ENCODE measurements around the gene CSF3. TPM values are rescaled to one million over a fixed set of nuclear protein-coding genes. Genes with fewer than 3 reads are reported as not detected.

CSF3 gene, protein sequence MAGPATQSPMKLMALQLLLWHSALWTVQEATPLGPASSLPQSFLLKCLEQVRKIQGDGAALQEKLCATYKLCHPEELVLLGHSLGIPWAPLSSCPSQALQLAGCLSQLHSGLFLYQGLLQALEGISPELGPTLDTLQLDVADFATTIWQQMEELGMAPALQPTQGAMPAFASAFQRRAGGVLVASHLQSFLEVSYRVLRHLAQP
- polyA plus RNA-seq, result not detected

DNA sequence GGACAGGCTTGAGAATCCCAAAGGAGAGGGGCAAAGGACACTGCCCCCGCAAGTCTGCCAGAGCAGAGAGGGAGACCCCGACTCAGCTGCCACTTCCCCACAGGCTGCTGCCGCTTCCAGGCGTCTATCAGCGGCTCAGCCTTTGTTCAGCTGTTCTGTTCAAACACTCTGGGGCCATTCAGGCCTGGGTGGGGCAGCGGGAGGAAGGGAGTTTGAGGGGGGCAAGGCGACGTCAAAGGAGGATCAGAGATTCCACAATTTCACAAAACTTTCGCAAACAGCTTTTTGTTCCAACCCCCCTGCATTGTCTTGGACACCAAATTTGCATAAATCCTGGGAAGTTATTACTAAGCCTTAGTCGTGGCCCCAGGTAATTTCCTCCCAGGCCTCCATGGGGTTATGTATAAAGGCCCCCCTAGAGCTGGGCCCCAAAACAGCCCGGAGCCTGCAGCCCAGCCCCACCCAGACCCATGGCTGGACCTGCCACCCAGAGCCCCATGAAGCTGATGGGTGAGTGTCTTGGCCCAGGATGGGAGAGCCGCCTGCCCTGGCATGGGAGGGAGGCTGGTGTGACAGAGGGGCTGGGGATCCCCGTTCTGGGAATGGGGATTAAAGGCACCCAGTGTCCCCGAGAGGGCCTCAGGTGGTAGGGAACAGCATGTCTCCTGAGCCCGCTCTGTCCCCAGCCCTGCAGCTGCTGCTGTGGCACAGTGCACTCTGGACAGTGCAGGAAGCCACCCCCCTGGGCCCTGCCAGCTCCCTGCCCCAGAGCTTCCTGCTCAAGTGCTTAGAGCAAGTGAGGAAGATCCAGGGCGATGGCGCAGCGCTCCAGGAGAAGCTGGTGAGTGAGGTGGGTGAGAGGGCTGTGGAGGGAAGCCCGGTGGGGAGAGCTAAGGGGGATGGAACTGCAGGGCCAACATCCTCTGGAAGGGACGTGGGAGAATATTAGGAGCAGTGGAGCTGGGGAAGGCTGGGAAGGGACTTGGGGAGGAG lies at the start of gene CSF3:
TSS of gene CSF3 (plus strand) at position 436 of the 993 bp plus-strand sequence. CDS start at position 471, 35 bp downstream.
- H3K4me3 Mint-ChIP-seq, result no peak within 1 kb of the TSS
- peaks cover 12 to 18% of the 10 kb centered on the region in 2 donors for H3K4me1 Mint-ChIP-seq
- DNase-seq, result no peak
- peaks cover 0 to 3% (median 0%) of the 10 kb centered on the region in 3 donors for H3K27me3 Mint-ChIP-seq (ENCODE audit: low read depth in 3 of 3)
- no peaks in the 10 kb centered on the region for H3K9me3 Mint-ChIP-seq
- peaks cover 0 to 10% (median 4%) of the 10 kb centered on the region in 3 donors for H3K36me3 Mint-ChIP-seq
- peak within 1 kb of the TSS in 1 of 6 donors; percentile 52 for H3K27ac Mint-ChIP-seq

GRCh38 chr17:39966771-39967170 lies 48.5 kb upstream of the CSF3 start:
- peaks cover 0 to 37% of the 10 kb centered on the region in 2 donors for H3K4me1 Mint-ChIP-seq
- peak overlapping the region in 3 of 5 donors; percentile 41 to 78 (median 69) for H3K4me3 Mint-ChIP-seq
- no peaks in the 10 kb centered on the region for H3K9me3 Mint-ChIP-seq
- H3K27ac Mint-ChIP-seq, result peak overlapping the region in 4 of 6 donors; percentile 62 to 90 (median 71)
- no peaks in the 10 kb centered on the region for H3K36me3 Mint-ChIP-seq
- DNase-seq, result peak in 1 of 3 donors; percentile 16
- peaks cover 6 to 14% (median 13%) of the 10 kb centered on the region in 3 donors for H3K27me3 Mint-ChIP-seq (ENCODE audit: low read depth in 3 of 3)

DNA sequence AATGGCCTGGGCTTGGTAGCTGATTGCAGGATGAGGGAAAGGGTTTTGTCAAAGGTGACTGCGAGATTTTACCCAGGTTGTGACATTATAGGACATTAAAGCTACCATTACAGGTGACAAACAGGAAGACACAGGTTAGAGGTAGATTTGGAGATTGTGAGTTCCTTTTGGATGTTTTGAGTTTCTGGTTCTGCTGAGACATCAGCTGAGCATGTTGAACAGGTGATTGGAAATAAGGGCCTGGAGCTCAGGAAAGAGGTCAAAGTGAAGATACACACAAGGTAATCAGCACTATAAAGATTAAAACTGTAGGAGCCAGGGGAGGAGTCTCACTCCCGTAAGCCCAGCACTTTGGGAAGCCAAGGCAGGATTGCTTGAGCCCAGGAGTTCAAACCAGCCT lies 46.5 kb upstream of the CSF3 start:
- no peak for DNase-seq
- no peaks in the 10 kb centered on the region for H3K36me3 Mint-ChIP-seq
- peaks cover 6 to 14% (median 13%) of the 10 kb centered on the region in 3 donors for H3K27me3 Mint-ChIP-seq (ENCODE audit: low read depth in 3 of 3)
- H3K4me3 Mint-ChIP-seq, result peak overlapping the region in 1 of 5 donors; percentile 7
- peak overlapping the region in 1 of 6 donors; percentile 54 for H3K27ac Mint-ChIP-seq
- H3K4me1 Mint-ChIP-seq, result peaks cover 0 to 30% of the 10 kb centered on the region in 2 donors
- H3K9me3 Mint-ChIP-seq, result no peaks in the 10 kb centered on the region

- H3K9me3 Mint-ChIP-seq, result no peaks in the 10 kb centered on the region
- H3K36me3 Mint-ChIP-seq, result no peaks in the 10 kb centered on the region
- H3K4me3 Mint-ChIP-seq, result no peak overlapping the region
- H3K4me1 Mint-ChIP-seq, result peaks cover 0 to 27% of the 10 kb centered on the region in 2 donors
- H3K27me3 Mint-ChIP-seq (ENCODE audit: low read depth in 3 of 3), result peaks cover 6 to 14% (median 11%) of the 10 kb centered on the region in 3 donors
- no peak for DNase-seq
- peak overlapping the region in 1 of 6 donors; percentile 9 for H3K27ac Mint-ChIP-seq
These were observed 45.9 kb upstream of the CSF3 start for GRCh38 chr17:39969375-39969774.

- H3K4me3 Mint-ChIP-seq, result no peak overlapping the region
- H3K4me1 Mint-ChIP-seq, result peaks cover 0 to 27% of the 10 kb centered on the region in 2 donors
- no peaks in the 10 kb centered on the region for H3K9me3 Mint-ChIP-seq
- H3K36me3 Mint-ChIP-seq, result no peaks in the 10 kb centered on the region
- DNase-seq, result no peak
- H3K27me3 Mint-ChIP-seq (ENCODE audit: low read depth in 3 of 3), result peaks cover 6 to 12% (median 11%) of the 10 kb centered on the region in 3 donors
- H3K27ac Mint-ChIP-seq, result no peak overlapping the region
These were observed 45.0 kb upstream of the CSF3 start for GRCh38 chr17:39970157-39970692.

DNA sequence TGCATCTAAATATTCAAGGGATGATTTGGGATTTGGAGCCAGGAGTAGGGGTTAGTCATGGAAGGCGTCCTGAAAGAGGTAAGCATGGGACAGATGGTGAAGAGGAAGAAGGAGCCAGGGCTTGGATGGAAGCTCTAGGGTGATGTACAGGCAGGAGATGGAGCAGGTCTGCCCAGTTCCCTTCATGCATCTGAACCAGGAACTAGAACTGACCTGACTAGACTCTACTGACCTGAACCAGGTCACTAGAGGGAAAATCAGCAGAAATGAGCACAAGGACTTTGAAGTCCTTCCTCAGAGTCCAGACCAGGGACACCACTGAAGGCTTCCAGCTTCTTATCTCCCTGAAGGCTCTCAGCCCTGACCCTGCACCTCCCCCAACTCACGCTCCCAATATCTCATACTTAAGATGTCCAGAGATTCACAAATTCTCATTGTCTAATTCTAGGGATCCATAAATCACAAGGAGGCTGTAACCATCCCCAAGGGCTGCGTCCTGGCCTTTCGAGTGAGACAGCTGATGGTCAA lies 44.1 kb upstream of the CSF3 start:
- Mint-ChIP-seq H3K27ac (no peak overlapping the region), H3K36me3 (no peaks in the 10 kb centered on the region), H3K4me1 (peaks cover 0 to 20% of the 10 kb centered on the region in 2 donors), H3K4me3 (no peak overlapping the region), H3K9me3 (no peaks in the 10 kb centered on the region), H3K27me3 (ENCODE audit: low read depth in 3 of 3) (peaks cover 8 to 12% (median 11%) of the 10 kb centered on the region in 3 donors)
- DNase-seq, result no peak

DNA sequence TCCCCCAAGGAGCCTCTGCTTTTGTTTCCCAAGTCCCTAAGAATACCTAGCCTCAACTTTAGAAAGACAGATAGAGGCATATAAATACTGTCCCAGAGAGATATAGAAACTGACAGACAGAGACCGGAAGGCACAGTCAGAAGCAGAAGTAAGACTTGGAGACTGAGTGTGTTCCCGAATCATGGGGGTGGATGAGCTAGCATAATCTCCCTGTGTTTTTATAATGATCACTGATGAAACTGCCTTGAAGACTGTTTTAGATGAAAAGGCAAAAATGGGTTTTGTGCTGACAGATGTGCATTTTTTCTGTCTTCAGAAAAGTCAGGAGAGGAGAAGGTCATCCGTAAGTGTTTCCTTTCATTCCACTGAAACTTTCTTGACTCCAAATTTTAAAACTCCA lies 43.0 kb upstream of the CSF3 start:
- Mint-ChIP-seq H3K4me1 (peaks cover 0 to 9% of the 10 kb centered on the region in 2 donors), H3K27me3 (ENCODE audit: low read depth in 3 of 3) (peaks cover 8 to 14% (median 9%) of the 10 kb centered on the region in 3 donors), H3K36me3 (no peaks in the 10 kb centered on the region), H3K4me3 (no peak overlapping the region), H3K9me3 (no peaks in the 10 kb centered on the region), H3K27ac (peak overlapping the region in 1 of 6 donors; percentile 7)
- DNase-seq, result no peak

- no peak for DNase-seq
- Mint-ChIP-seq H3K36me3 (no peaks in the 10 kb centered on the region), H3K4me1 (peaks cover 0 to 5% of the 10 kb centered on the region in 2 donors), H3K27me3 (ENCODE audit: low read depth in 3 of 3) (peaks cover 7 to 15% (median 8%) of the 10 kb centered on the region in 3 donors), H3K4me3 (no peak overlapping the region), H3K27ac (no peak overlapping the region), H3K9me3 (no peaks in the 10 kb centered on the region)
These were observed 41.7 kb upstream of the CSF3 start for GRCh38 chr17:39973496-39973895.

DNA sequence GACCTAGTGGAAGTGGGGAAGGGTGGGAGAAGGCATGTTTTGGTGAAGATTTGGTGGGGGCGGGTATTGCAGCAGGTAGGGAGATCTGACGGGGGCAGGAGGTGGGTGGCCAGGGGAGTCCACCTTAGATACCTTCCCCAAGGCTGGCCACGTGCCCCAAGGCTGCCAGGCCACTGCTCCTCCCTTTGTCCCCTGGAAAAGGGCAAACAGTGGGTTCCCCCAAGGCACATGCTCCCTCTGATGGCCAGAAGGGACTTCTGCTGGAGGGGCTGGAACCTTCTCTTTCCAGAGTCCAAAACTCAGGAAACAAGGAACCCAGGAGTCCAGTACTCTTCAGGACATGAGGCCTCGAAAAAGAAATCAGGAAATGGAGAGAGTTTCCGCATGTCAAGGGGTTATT lies 40.8 kb upstream of the CSF3 start:
- Mint-ChIP-seq H3K4me3 (no peak overlapping the region), H3K9me3 (no peaks in the 10 kb centered on the region), H3K36me3 (no peaks in the 10 kb centered on the region), H3K27me3 (ENCODE audit: low read depth in 3 of 3) (peaks cover 5 to 12% (median 10%) of the 10 kb centered on the region in 3 donors), H3K27ac (no peak overlapping the region), H3K4me1 (peaks cover 4 to 6% of the 10 kb centered on the region in 2 donors)
- no peak for DNase-seq

GRCh38 chr17:39975801-39976200 lies 39.4 kb upstream of the CSF3 start:
- Mint-ChIP-seq H3K4me1 (peaks cover 15 to 16% of the 10 kb centered on the region in 2 donors), H3K36me3 (no peaks in the 10 kb centered on the region), H3K4me3 (no peak overlapping the region), H3K9me3 (no peaks in the 10 kb centered on the region), H3K27me3 (ENCODE audit: low read depth in 3 of 3) (peaks cover 5 to 13% (median 11%) of the 10 kb centered on the region in 3 donors), H3K27ac (no peak overlapping the region)
- no peak for DNase-seq

- H3K27ac Mint-ChIP-seq, result peak overlapping the region in 4 of 6 donors; percentile 8 to 91 (median 48)
- H3K9me3 Mint-ChIP-seq, result no peaks in the 10 kb centered on the region
- no peak for DNase-seq
- peak overlapping the region in 4 of 5 donors; percentile 13 to 98 (median 92) for H3K4me3 Mint-ChIP-seq
- H3K27me3 Mint-ChIP-seq (ENCODE audit: low read depth in 3 of 3), result peaks cover 5 to 14% (median 8%) of the 10 kb centered on the region in 3 donors
- peaks cover 41 to 44% of the 10 kb centered on the region in 2 donors for H3K4me1 Mint-ChIP-seq
- H3K36me3 Mint-ChIP-seq, result peaks cover 0 to under 1% (median 0%) of the 10 kb centered on the region in 3 donors
These were observed 36.1 kb upstream of the CSF3 start for GRCh38 chr17:39979016-39979670.

GRCh38 chr17:39979893-39980350 lies 35.3 kb upstream of the CSF3 start:
- H3K4me1 Mint-ChIP-seq, result peaks cover 42 to 44% of the 10 kb centered on the region in 2 donors
- H3K36me3 Mint-ChIP-seq, result peaks cover 0 to 5% (median 0%) of the 10 kb centered on the region in 3 donors
- no peak for DNase-seq
- H3K27me3 Mint-ChIP-seq (ENCODE audit: low read depth in 3 of 3), result peaks cover 3 to 14% (median 8%) of the 10 kb centered on the region in 3 donors
- H3K4me3 Mint-ChIP-seq, result peak overlapping the region; percentile 92 to 98 (median 93)
- H3K27ac Mint-ChIP-seq, result peak overlapping the region; percentile 91 to 97 (median 94)
- H3K9me3 Mint-ChIP-seq, result no peaks in the 10 kb centered on the region
